RWPE1 (cell line): Measurements from ENCODE around the gene CACNA1B.
"Not testable (repeated sequence)": the region's sequence is repeated elsewhere in the genome, so short reads cannot be mapped to it uniquely, and the experiment has no call there.

ENCODE experiments used
- CTCF ChIA-PET: fragments of 350-600 bp; sonication (Branson Sonifier 250); formaldehyde crosslinking; extraction: SDS; loops from one replicate; lab custom pipeline; 2021; lab: Yijun Ruan, JAX
- POLR2A ChIA-PET: fragments of 400-600 bp; formaldehyde crosslinking; extraction: SDS; loops from one replicate; lab custom pipeline; 2020; ENCODE audit warnings: antibody characterized with exemption; ENCODE audit not compliant: low non-redundant PET; lab: Yijun Ruan, JAX
- DNase-seq: peaks from one replicate; pipeline ENCODE4 v3.0.0; 2012; ENCODE audit warnings: low spot score
- H3K27ac ChIP-seq: fragments of 450-650 bp; 2 replicates; pipeline ENCODE4 v1.5.1; 2017
- TF ChIP-seq, protein P1 (sequence below): fragments of 450-650 bp; conservative IDR thresholded peaks from 2 replicates; pipeline ENCODE4 v1.5.1; 2017; ENCODE audit warnings: low read depth, mild to moderate bottlenecking

Gene CACNA1B

GRCh38 chr9:138121438-138122050 lies 244.0 kb downstream of the CACNA1B start:
- ChIA-PET POLR2A (no interaction called here), CTCF (interaction anchor here (0.7 kb wide), 1 partner anchor 29 kb away, joined by 3 read pairs; no protein-coding TSS in a partner anchor)
- TF ChIP-seq, protein P1, sequence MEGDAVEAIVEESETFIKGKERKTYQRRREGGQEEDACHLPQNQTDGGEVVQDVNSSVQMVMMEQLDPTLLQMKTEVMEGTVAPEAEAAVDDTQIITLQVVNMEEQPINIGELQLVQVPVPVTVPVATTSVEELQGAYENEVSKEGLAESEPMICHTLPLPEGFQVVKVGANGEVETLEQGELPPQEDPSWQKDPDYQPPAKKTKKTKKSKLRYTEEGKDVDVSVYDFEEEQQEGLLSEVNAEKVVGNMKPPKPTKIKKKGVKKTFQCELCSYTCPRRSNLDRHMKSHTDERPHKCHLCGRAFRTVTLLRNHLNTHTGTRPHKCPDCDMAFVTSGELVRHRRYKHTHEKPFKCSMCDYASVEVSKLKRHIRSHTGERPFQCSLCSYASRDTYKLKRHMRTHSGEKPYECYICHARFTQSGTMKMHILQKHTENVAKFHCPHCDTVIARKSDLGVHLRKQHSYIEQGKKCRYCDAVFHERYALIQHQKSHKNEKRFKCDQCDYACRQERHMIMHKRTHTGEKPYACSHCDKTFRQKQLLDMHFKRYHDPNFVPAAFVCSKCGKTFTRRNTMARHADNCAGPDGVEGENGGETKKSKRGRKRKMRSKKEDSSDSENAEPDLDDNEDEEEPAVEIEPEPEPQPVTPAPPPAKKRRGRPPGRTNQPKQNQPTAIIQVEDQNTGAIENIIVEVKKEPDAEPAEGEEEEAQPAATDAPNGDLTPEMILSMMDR = no peak
- no peak overlapping the region for H3K27ac ChIP-seq
- DNase-seq = no peak

GRCh38 chr9:138122201-138122600 lies 244.6 kb downstream of the CACNA1B start:
- ChIA-PET POLR2A (no interaction called here), CTCF (interaction anchor here (0.7 kb wide), 1 partner anchor 28 kb away, joined by 3 read pairs; no protein-coding TSS in a partner anchor)
- H3K27ac ChIP-seq = no peak overlapping the region
- no peak for DNase-seq
- TF ChIP-seq, protein P1 = no peak

DNA sequence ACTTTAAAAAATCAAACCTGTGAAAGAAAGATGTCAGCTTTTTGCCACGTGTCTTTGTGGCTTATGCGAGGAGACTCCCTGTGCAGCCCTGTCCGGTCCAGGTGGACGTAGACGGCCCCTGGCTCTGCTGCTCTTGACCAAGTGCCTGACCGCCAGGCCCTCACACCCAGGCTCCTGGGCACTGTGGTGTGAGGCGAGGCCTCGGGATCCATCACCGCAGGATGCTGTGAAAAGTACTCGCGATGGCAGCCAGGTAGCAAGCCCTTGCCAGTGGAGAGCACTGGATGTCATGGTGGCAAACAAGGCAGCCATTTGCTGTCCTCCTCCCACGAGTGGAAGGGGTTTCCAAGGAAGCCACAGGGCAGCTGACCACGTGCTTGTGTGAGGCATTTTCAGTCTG lies 245.1 kb downstream of the CACNA1B start:
- no peak for DNase-seq
- TF ChIP-seq, protein P1 = no peak
- CTCF ChIA-PET = no interaction called here
- POLR2A ChIA-PET = no interaction called here
- no peak overlapping the region for H3K27ac ChIP-seq

- ChIA-PET POLR2A (no interaction called here), CTCF (no interaction called here)
Measured at GRCh38 chr9:138123086-138123485, 245.5 kb downstream of the CACNA1B start.

GRCh38 chr9:138126090-138126857 lies 248.7 kb downstream of the CACNA1B start:
- H3K27ac ChIP-seq, DNase-seq, CTCF ChIA-PET, POLR2A ChIA-PET: not testable (repeated sequence)

More at GRCh38 chr9:138123086-138123485, 245.5 kb downstream of the CACNA1B start:
- DNase-seq = no peak
- TF ChIP-seq, protein P1 = no peak
- no peak overlapping the region for H3K27ac ChIP-seq

GRCh38 chr9:138126858-138127584 lies 249.4 kb downstream of the CACNA1B start:
- DNase-seq, H3K27ac ChIP-seq, CTCF ChIA-PET, POLR2A ChIA-PET: not testable (repeated sequence)

- DNase-seq, CTCF ChIA-PET, POLR2A ChIA-PET, H3K27ac ChIP-seq: not testable (repeated sequence)
Measured at GRCh38 chr9:138128027-138128426, 250.4 kb downstream of the CACNA1B start.

- DNase-seq, POLR2A ChIA-PET, H3K27ac ChIP-seq, CTCF ChIA-PET: not testable (repeated sequence)
Measured at GRCh38 chr9:138129318-138129717, 251.7 kb downstream of the CACNA1B start.

DNA sequence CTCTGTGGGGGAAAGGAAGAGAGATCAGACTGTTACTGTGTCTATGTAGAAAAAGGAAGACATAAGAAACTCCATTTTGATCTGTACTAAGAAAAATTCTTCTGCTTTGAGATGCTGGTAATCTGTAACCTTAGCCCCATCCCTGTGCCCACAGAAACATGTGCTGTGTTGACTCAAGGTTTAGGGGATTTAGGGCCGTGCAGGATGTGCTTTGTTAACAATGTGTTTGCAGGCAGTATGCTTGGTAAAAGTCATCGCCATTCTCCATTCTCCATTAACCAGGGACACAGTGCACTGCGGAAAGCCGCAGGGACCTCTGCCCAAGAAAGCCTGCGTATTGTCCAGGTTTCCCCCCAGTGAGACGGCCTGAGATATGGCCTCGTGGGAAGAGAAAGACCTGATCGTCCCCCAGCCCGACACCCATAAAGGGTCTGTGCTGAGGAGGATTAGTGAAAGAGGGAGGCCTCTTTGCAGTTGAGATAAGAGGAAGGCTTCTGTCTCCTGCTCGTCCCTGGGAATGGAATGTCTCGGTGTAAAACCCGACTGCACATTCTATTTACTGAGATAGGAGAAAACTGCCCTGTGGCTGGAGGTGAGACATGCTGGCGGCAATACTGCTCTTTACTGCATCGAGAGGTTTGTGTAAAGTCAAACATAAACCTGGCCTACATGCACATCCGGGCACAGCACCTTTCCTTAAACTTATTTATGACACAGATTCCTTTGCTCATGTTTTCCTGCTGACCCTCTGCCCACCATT lies 255.5 kb downstream of the CACNA1B start:
- DNase-seq, H3K27ac ChIP-seq, CTCF ChIA-PET, POLR2A ChIA-PET: not testable (repeated sequence)

DNA sequence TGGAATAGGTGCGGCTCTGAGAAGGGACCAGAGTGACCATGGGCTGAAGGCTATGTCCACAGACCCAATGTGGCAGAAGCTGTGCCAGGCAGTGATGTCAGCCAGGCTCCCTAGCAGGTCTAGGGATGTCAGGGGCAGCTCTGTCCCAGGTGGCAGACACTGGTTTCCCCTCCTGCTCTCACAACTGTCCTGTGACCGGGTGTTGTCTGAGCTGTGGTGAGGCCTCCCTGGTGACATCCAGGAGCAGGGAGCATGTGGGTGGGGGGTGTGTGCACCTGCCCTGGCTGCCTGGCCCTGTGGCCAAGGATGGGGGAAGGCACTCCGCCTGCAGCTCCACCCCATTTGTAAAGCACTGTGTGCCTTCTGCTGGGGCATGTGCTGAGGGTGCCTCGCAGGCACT lies 257.0 kb downstream of the CACNA1B start:
- DNase-seq, CTCF ChIA-PET, POLR2A ChIA-PET, H3K27ac ChIP-seq: not testable (repeated sequence)

- H3K27ac ChIP-seq, CTCF ChIA-PET, POLR2A ChIA-PET, DNase-seq: not testable (repeated sequence)
Measured at GRCh38 chr9:138139096-138139495, 261.5 kb downstream of the CACNA1B start.
